Activated naive CD8-positive, alpha-beta T cell treated with anti-CD3 and anti-CD28 coated beads, Interleukin-2, amount 10 ng/mL, durations not matched to agents 7 days and 5 days (primary cell): ENCODE data around the gene GALK2. TPM values are rescaled to one million over a fixed set of nuclear protein-coding genes. Genes with fewer than 3 reads are reported as not detected.
A peak's percentile ranks its signal among the peaks of the same experiment; 100 is the strongest.
"Not testable (repeated sequence)": the region's sequence is repeated elsewhere in the genome, so short reads cannot be mapped to it uniquely, and the experiment has no call there.

Source experiments
- ATAC-seq: fragments of 150-1000 bp; cut with Tn5 transposase; one replicate; pipeline ENCODE4 v1.10.0; 2021; ENCODE audit warnings: low read depth, moderate library complexity
- POLR2A ChIA-PET: fragments of 350-600 bp; sonication (Branson Sonifier 250); formaldehyde crosslinking; loops from one replicate; lab custom pipeline; 2021; ENCODE audit warnings: antibody characterized with exemption; lab: Charles Lee
- DNase-seq: peaks from one replicate; pipeline ENCODE4 v3.0.0; 2021
- H3K27ac Mint-ChIP-seq: one replicate; pipeline ENCODE4 v1.8.0; 2022; ENCODE audit warnings: mild to moderate bottlenecking, mixed read lengths
- H3K27me3 Mint-ChIP-seq: one replicate; pipeline ENCODE4 v1.8.0; 2022; ENCODE audit warnings: mild to moderate bottlenecking, moderate library complexity, mixed read lengths
- H3K36me3 Mint-ChIP-seq: one replicate; pipeline ENCODE4 v1.8.0; 2021; ENCODE audit warnings: mild to moderate bottlenecking, mixed read lengths
- H3K4me1 Mint-ChIP-seq: one replicate; pipeline ENCODE4 v1.8.0; 2021; ENCODE audit warnings: mixed read lengths
- H3K4me3 Mint-ChIP-seq: one replicate; pipeline ENCODE4 v1.8.0; 2022; ENCODE audit warnings: mild to moderate bottlenecking, moderate library complexity, mixed read lengths
- H3K9me3 Mint-ChIP-seq: one replicate; pipeline ENCODE4 v1.8.0; 2021; ENCODE audit warnings: mixed read lengths
- total RNA-seq, 2 experiments: library from RNA; stranded (reverse); gene quantifications; one replicate each; pipeline ENCODE4 v1.2.3, GENCODE V29; 2021

Gene GALK2
- total RNA-seq, 2 experiments from 2014 or later, result 27.2 to 30.6 TPM

- H3K4me1 Mint-ChIP-seq, result peaks cover 5% of the 10 kb centered on the region
- H3K4me3 Mint-ChIP-seq, result no peak overlapping the region
- POLR2A ChIA-PET, result no interaction called here
- no peak for DNase-seq
- H3K27ac Mint-ChIP-seq, result no peak overlapping the region
- no peak for ATAC-seq
- no peaks in the 10 kb centered on the region for H3K27me3 Mint-ChIP-seq
- H3K36me3 Mint-ChIP-seq, result peaks cover 41% of the 10 kb centered on the region
- peaks cover 7% of the 10 kb centered on the region for H3K9me3 Mint-ChIP-seq
Measured at GRCh38 chr15:49200347-49200746, 30.3 kb downstream of the GALK2 start.

- H3K9me3 Mint-ChIP-seq, result peaks cover 42% of the 10 kb centered on the region
- DNase-seq, ATAC-seq, H3K4me1 Mint-ChIP-seq, POLR2A ChIA-PET, H3K4me3 Mint-ChIP-seq, H3K27me3 Mint-ChIP-seq: not testable (repeated sequence)
- peak overlapping the region; percentile 2 for H3K27ac Mint-ChIP-seq
- H3K36me3 Mint-ChIP-seq, result peaks cover 75% of the 10 kb centered on the region
Measured at GRCh38 chr15:49208102-49208501, 38.1 kb downstream of the GALK2 start.

- POLR2A ChIA-PET, result no interaction called here
- H3K4me3 Mint-ChIP-seq, result no peak overlapping the region
Measured at GRCh38 chr15:49212897-49213296, 42.9 kb downstream of the GALK2 start.

GRCh38 chr15:49215768-49216739 lies 46.0 kb downstream of the GALK2 start:
- H3K27me3 Mint-ChIP-seq, result no peaks in the 10 kb centered on the region
- peaks cover 9% of the 10 kb centered on the region for H3K9me3 Mint-ChIP-seq
- POLR2A ChIA-PET, result no interaction called here
- no peaks in the 10 kb centered on the region for H3K4me1 Mint-ChIP-seq
- H3K27ac Mint-ChIP-seq, result no peak overlapping the region
- peaks cover 54% of the 10 kb centered on the region for H3K36me3 Mint-ChIP-seq
- DNase-seq, result no peak
- no peak overlapping the region for H3K4me3 Mint-ChIP-seq
- no peak for ATAC-seq

More at GRCh38 chr15:49212897-49213296, 42.9 kb downstream of the GALK2 start:
- Mint-ChIP-seq H3K9me3 (peaks cover 20% of the 10 kb centered on the region), H3K4me1 (peaks cover 2% of the 10 kb centered on the region), H3K27me3 (no peaks in the 10 kb centered on the region), H3K27ac (no peak overlapping the region), H3K36me3 (peaks cover 53% of the 10 kb centered on the region)
- ATAC-seq (no peak), DNase-seq (no peak)

GRCh38 chr15:49223536-49224274 lies 53.7 kb downstream of the GALK2 start:
- Mint-ChIP-seq H3K4me3 (no peak overlapping the region), H3K9me3 (peaks cover 18% of the 10 kb centered on the region), H3K27ac (no peak overlapping the region), H3K36me3 (peaks cover 59% of the 10 kb centered on the region), H3K4me1 (peaks cover 14% of the 10 kb centered on the region), H3K27me3 (no peaks in the 10 kb centered on the region)
- ATAC-seq (no peak), DNase-seq (no peak)
- POLR2A ChIA-PET, result no interaction called here

GRCh38 chr15:49225572-49226281 lies 55.7 kb downstream of the GALK2 start:
- DNase-seq (no peak), ATAC-seq (no peak)
- Mint-ChIP-seq H3K4me3 (no peak overlapping the region), H3K36me3 (peaks cover 57% of the 10 kb centered on the region), H3K4me1 (peaks cover 23% of the 10 kb centered on the region), H3K9me3 (peaks cover 23% of the 10 kb centered on the region), H3K27me3 (no peaks in the 10 kb centered on the region), H3K27ac (no peak overlapping the region)
- POLR2A ChIA-PET, result no interaction called here

GRCh38 chr15:49227602-49228001 lies 57.6 kb downstream of the GALK2 start:
- POLR2A ChIA-PET, result no interaction called here
- DNase-seq (no peak), ATAC-seq (no peak)
- peaks cover 23% of the 10 kb centered on the region for H3K4me1 Mint-ChIP-seq
- H3K36me3 Mint-ChIP-seq, result peaks cover 62% of the 10 kb centered on the region
- H3K27ac Mint-ChIP-seq, result peak overlapping the region; percentile 29
- H3K9me3 Mint-ChIP-seq, result peaks cover 24% of the 10 kb centered on the region
- H3K4me3 Mint-ChIP-seq, result no peak overlapping the region
- H3K27me3 Mint-ChIP-seq, result no peaks in the 10 kb centered on the region

- Mint-ChIP-seq H3K27ac (no peak overlapping the region), H3K36me3 (peaks cover 59% of the 10 kb centered on the region), H3K4me3 (no peak overlapping the region), H3K27me3 (no peaks in the 10 kb centered on the region), H3K4me1 (peaks cover 23% of the 10 kb centered on the region), H3K9me3 (peaks cover 18% of the 10 kb centered on the region)
- DNase-seq (no peak), ATAC-seq (no peak)
- POLR2A ChIA-PET, result no interaction called here
Measured at GRCh38 chr15:49229922-49230321, 59.9 kb downstream of the GALK2 start.

GRCh38 chr15:49232236-49232806 lies 62.3 kb downstream of the GALK2 start:
- no peak overlapping the region for H3K4me3 Mint-ChIP-seq
- H3K27me3 Mint-ChIP-seq, result no peaks in the 10 kb centered on the region
- H3K9me3 Mint-ChIP-seq, result peaks cover 18% of the 10 kb centered on the region
- POLR2A ChIA-PET, result no interaction called here
- H3K27ac Mint-ChIP-seq, result no peak overlapping the region
- ATAC-seq (no peak), DNase-seq (no peak)
- peaks cover 28% of the 10 kb centered on the region for H3K4me1 Mint-ChIP-seq
- peaks cover 47% of the 10 kb centered on the region for H3K36me3 Mint-ChIP-seq

GRCh38 chr15:49235446-49236124 lies 65.5 kb downstream of the GALK2 start:
- Mint-ChIP-seq H3K27me3 (no peaks in the 10 kb centered on the region), H3K36me3 (peaks cover 26% of the 10 kb centered on the region), H3K9me3 (peaks cover 2% of the 10 kb centered on the region), H3K4me3 (no peak overlapping the region), H3K4me1 (peaks cover 9% of the 10 kb centered on the region), H3K27ac (peak overlapping the region; percentile 19)
- ATAC-seq (peak; percentile 88), DNase-seq (no peak)
- POLR2A ChIA-PET, result no interaction called here

GRCh38 chr15:49236869-49237268 lies 66.8 kb downstream of the GALK2 start:
- DNase-seq (no peak), ATAC-seq (no peak)
- H3K9me3 Mint-ChIP-seq, result no peaks in the 10 kb centered on the region
- no peaks in the 10 kb centered on the region for H3K27me3 Mint-ChIP-seq
- no peak overlapping the region for H3K27ac Mint-ChIP-seq
- peaks cover 9% of the 10 kb centered on the region for H3K4me1 Mint-ChIP-seq
- peaks cover 18% of the 10 kb centered on the region for H3K36me3 Mint-ChIP-seq
- no peak overlapping the region for H3K4me3 Mint-ChIP-seq
- POLR2A ChIA-PET, result no interaction called here

GRCh38 chr15:49238342-49238741 lies 68.3 kb downstream of the GALK2 start:
- Mint-ChIP-seq H3K4me3 (no peak overlapping the region), H3K27me3 (no peaks in the 10 kb centered on the region), H3K36me3 (peaks cover 16% of the 10 kb centered on the region), H3K27ac (no peak overlapping the region), H3K9me3 (no peaks in the 10 kb centered on the region), H3K4me1 (peaks cover 9% of the 10 kb centered on the region)
- DNase-seq (no peak), ATAC-seq (no peak)
- POLR2A ChIA-PET, result interaction anchor here (0.6 kb wide), 1 partner anchor 915 kb away, joined by 3 read pairs; no protein-coding TSS in a partner anchor
